Lung microvascular endothelial cell (primary cell): ENCODE data around the gene ZDHHC6. TPM values are rescaled to one million over a fixed set of nuclear protein-coding genes. Genes with fewer than 3 reads are reported as not detected.
"Not testable (repeated sequence)": the region's sequence is repeated elsewhere in the genome, so short reads cannot be mapped to it uniquely, and the experiment has no call there.

Source experiments
- DNase-seq, 2 donors: peaks; one replicate each; pipeline versions ENCODE4 v3.0.0 to v3.0.0-alpha.2; 2010; ENCODE audit warnings: low read depth in 2 of 2
- total RNA-seq: library from RNA; depleted of rRNA; stranded (reverse); fragments of >200 nt; gene quantifications from 2 replicates; pipeline ENCODE4 v1.2.1, GENCODE V29; 2014

ZDHHC6 gene
- total RNA-seq, 1 donor from 2014 or later, result 21.6 TPM

DNA sequence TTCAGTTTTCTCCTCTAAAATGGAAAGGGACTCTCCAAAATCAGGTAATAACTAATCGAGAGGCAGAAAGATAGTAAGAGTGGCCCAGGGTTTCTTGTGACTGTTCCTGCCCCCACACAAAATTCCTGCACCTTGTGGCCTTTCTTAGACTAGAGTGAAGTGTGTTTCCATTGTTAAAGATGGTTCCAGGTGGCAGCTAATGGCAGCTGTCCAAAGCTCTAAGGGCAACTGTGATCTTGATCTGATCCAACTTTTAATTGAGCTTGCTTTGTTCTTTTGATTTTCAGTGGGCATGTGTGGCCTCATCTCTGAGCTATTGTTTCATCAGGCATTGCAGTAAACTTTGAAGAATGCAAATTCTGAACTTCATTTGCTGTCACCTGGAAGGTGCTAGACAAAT lies 53.4 kb downstream of the ZDHHC6 start:
- DNase-seq, result no peak

DNA sequence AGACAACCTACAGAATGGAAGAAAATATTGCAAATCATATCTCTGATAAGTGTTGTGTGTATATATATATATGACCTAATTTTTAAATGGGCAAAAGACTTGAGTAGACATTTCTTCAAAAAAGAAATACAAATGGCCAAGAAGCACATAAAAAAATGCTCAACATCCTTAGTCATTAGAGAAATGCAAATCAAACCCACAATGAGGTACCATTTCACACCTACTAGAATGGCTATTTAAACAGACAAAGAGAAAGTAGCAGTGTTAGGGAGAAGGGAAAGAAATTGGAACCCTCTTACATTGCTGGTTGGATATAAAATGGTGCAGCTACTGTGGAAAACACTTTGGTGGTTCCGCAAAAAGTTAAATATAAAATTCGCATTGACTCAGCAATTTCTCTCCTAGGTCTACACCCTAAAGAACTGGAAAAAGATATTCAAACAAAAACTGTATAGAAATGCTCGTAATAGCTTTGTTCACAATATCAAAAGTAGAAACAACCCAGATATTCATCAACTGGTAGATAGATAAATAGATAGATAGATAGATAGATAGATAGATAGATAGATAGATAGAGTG lies 56.5 kb downstream of the ZDHHC6 start:
- DNase-seq, result no peak

GRCh38 chr10:112389271-112389822 lies 57.4 kb downstream of the ZDHHC6 start:
- DNase-seq, result peak; percentile 96 to 98

- no peak for DNase-seq
These were observed 58.2 kb downstream of the ZDHHC6 start for GRCh38 chr10:112388548-112388947.

- DNase-seq, result not testable (repeated sequence)
These were observed 58.7 kb downstream of the ZDHHC6 start for GRCh38 chr10:112388056-112388455.

- no peak for DNase-seq
These were observed 61.5 kb downstream of the ZDHHC6 start for GRCh38 chr10:112385201-112385600.

- DNase-seq, result no peak
These were observed 62.6 kb downstream of the ZDHHC6 start for GRCh38 chr10:112384141-112384540.

GRCh38 chr10:112383325-112383724 lies 63.4 kb downstream of the ZDHHC6 start:
- DNase-seq, result peak in 1 of 2 donors; percentile 65

DNA sequence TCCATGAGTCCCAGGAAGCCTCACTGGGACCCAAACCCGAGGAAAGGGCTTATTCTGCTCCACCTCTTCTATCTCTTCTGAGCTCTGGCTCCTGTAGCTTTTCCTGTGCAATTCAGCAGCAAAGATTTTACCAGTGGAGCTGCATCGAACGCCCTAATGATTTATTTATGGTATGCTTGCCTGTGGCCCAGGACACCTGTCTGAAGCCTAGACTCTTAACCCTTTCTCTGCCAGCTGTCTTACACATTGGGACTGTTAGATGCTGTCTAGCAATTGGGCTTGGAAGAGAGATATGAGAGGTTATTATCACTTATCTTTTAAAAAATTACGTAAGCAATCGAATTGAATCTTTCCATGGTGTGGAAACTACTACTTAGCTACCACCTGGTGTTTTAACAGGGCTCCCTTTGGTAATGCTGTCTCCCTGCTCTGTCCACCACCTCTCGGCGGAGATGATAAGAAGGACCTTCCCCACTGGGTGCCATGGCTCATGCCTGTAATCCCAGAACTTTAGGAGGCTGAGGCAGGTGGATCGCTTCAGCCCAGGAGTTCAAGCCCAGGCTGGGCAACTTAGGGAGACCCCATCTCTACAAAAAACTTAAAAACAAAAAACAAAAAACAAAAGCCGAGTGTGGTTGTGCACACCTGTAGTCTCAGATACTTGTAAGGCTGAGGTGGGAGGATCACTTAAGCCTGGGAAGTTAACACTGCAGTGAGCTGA lies 64.0 kb downstream of the ZDHHC6 start:
- DNase-seq, result no peak

Other genes starting within 250 kb of the ZDHHC6 start
- not detected in 2 replicates for gene TECTB, start 163.5 kb downstream of the ZDHHC6 start, total RNA-seq
- gene ACSL5, start 72.8 kb downstream of the ZDHHC6 start, total RNA-seq, result 29.2 and 56.2 TPM in 2 replicates
- 11.6 and 18.8 TPM in 2 replicates for gene VTI1A, start 301 bp upstream of the ZDHHC6 start, total RNA-seq